K562 (cell line): Measurements from ENCODE around the gene CACNA1S. TPM values are rescaled to one million over a fixed set of nuclear protein-coding genes. Genes with fewer than 3 reads are reported as not detected.

Experiments
- CBX2 ChIP-seq: fragments of 200-600 bp; sonication (generic); IDR thresholded peaks from one replicate; pipeline ENCODE4 v1.6.1; 2012; ENCODE audit warnings: mild to moderate bottlenecking, low read length, inconsistent platforms; ENCODE audit not compliant: insufficient read depth, poor library complexity, severe bottlenecking
- HDAC1 ChIP-seq, 2 experiments: fragments of 450-650 bp; IDR thresholded peaks; 2 replicates each; pipeline ENCODE4 v1.6.1; 2016 to 2017; ENCODE audit warnings: inconsistent platforms in 1 of 2, mild to moderate bottlenecking in 1 of 2, moderate library complexity in 1 of 2
- HIVEP1 ChIP-seq: fragments of 250-450 bp; sonication (Bioruptor Pico); IDR thresholded peaks from 2 replicates; pipeline ENCODE4 v1.4.0; 2020; ENCODE audit warnings: mild to moderate bottlenecking
- POU5F1 ChIP-seq: fragments of 150-350 bp; IDR thresholded peaks from 2 replicates; pipeline ENCODE4 v1.6.1; 2014; ENCODE audit warnings: borderline replicate concordance, low read length, low read depth, mild to moderate bottlenecking; ENCODE audit not compliant: partially characterized antibody
- ZNF124 ChIP-seq: sonication (generic); formaldehyde crosslinking; IDR thresholded peaks from 2 replicates; pipeline ENCODE4 v1.8.1; 2022; ENCODE audit warnings: missing genetic modification reagents
- ZNF75A ChIP-seq: fragments of 450-650 bp; formaldehyde crosslinking; IDR thresholded peaks from 2 replicates; pipeline ENCODE4 v1.4.0; 2020; ENCODE audit warnings: mild to moderate bottlenecking
- ZZZ3 ChIP-seq: fragments of 450-650 bp; IDR thresholded peaks from 2 replicates; pipeline ENCODE4 v1.6.1; 2016; ENCODE audit warnings: antibody characterized with exemption, mild to moderate bottlenecking, moderate library complexity
- polyA plus RNA-seq, 8 experiments: library from polyadenylated mRNA; depleted of rRNA in 4 of 8; stranded (reverse) in 5 of 8; unstranded in 3 of 8; fragments of >200 nt; fragmentation: Nextera tagmentation in 2 of 8; fragmentation: Illumina TruSeq in 1 of 8; extraction: Ambion mirVana in 2 of 8; extraction: Trizol in 1 of 8; gene quantifications; 2 replicates each; pipeline versions ENCODE4 v1.2.1 to v1.2.3, GENCODE V29; 2011 to 2014; ENCODE audit warnings: inconsistent platforms in 1 of 8, missing spikeins in 1 of 8
- total RNA-seq, 7 experiments: library from RNA; depleted of rRNA in 6 of 7; stranded (reverse); fragments of >200 nt in 6 of 7; fragmentation: Illumina TruSeq in 2 of 7; extraction: Trizol in 2 of 7; gene quantifications; 2 replicates each; pipeline versions ENCODE4 v1.2.1 to v1.2.3, GENCODE V29; 2011 to 2021; ENCODE audit warnings: low replicate concordance in 1 of 7
- TF ChIP-seq, protein P1 (sequence below): sonication (generic); formaldehyde crosslinking; IDR thresholded peaks from 2 replicates; pipeline ENCODE4 v1.8.1; 2023; ENCODE audit warnings: mild to moderate bottlenecking, missing genetic modification reagents
- TF ChIP-seq, protein P2 (sequence below), 2 experiments: fragments of 450-650 bp; formaldehyde crosslinking in 1 of 2; IDR thresholded peaks; 2 replicates each; pipeline versions ENCODE4 v1.4.0 to v1.6.1; 2014 to 2020; ENCODE audit warnings: mild to moderate bottlenecking in 2 of 2, borderline replicate concordance in 1 of 2, low read depth in 1 of 2
- TF ChIP-seq, protein P3 (sequence below): sonication (generic); formaldehyde crosslinking; IDR thresholded peaks from 2 replicates; pipeline ENCODE4 v1.8.1; 2022; ENCODE audit warnings: missing genetic modification reagents
- TF ChIP-seq, protein P4 (sequence below): IDR thresholded peaks from 2 replicates; pipeline ENCODE4 v1.6.1; 2011; ENCODE audit not compliant: insufficient read length; ENCODE audit errors: extremely low read depth

Gene CACNA1S
- total and polyA plus RNA-seq, 9 of the 15 experiments (the other 6 are each of a cell fraction or from before 2014, with no cell fraction given), result not detected

DNA sequence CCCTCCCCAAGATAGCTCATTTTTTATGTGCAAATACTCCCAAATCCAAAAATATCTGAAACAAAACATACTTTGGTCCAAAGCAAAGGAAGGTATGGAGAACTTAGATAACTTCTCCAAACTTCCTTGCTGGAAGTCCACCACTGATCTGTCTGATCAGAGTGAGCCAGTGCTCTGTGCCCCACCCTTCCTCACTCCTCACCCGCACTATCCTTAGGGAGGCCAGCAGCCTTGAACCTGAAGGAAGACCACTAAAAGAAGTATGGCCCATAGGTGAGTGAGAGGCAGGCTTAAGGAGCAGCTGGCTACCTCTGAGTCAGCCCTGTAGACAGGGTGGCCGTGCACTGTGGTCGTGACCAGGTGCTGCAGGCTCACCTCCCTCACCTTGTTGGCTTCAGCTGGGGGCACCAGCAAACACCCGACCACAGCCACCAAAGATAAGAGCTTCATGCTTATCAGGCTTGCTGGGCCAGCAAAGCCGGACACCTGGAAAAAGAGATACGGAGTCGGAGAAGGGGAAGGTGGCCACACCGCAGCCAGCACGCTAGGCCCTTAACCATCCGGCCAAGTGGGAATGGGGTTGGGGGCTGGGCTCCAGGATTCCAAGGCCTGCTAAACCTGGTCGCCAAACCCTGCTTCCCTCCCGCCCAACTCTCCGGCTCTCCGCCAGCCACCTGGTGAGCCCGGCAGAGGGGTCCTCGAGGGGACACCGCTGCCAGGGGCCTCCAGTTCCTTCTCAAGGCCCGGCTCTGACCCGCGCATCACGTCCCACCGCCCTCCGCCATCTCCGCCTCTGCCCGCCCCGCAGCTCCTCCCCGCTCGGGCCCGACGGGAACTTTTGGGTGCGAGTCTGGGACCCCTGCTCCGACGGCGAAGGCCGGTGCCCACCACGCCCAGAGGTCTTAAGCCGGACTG lies 41.5 kb upstream of the CACNA1S start (continued):
- TF ChIP-seq, protein P1, sequence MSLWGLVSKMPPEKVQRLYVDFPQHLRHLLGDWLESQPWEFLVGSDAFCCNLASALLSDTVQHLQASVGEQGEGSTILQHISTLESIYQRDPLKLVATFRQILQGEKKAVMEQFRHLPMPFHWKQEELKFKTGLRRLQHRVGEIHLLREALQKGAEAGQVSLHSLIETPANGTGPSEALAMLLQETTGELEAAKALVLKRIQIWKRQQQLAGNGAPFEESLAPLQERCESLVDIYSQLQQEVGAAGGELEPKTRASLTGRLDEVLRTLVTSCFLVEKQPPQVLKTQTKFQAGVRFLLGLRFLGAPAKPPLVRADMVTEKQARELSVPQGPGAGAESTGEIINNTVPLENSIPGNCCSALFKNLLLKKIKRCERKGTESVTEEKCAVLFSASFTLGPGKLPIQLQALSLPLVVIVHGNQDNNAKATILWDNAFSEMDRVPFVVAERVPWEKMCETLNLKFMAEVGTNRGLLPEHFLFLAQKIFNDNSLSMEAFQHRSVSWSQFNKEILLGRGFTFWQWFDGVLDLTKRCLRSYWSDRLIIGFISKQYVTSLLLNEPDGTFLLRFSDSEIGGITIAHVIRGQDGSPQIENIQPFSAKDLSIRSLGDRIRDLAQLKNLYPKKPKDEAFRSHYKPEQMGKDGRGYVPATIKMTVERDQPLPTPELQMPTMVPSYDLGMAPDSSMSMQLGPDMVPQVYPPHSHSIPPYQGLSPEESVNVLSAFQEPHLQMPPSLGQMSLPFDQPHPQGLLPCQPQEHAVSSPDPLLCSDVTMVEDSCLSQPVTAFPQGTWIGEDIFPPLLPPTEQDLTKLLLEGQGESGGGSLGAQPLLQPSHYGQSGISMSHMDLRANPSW (CRISPR knock-in tag), result peak; percentile 49; the same call in 1 of the 2 replicates
- TF ChIP-seq HIVEP1 (CRISPR knock-in tag), result no peak
- TF ChIP-seq, protein P2, sequence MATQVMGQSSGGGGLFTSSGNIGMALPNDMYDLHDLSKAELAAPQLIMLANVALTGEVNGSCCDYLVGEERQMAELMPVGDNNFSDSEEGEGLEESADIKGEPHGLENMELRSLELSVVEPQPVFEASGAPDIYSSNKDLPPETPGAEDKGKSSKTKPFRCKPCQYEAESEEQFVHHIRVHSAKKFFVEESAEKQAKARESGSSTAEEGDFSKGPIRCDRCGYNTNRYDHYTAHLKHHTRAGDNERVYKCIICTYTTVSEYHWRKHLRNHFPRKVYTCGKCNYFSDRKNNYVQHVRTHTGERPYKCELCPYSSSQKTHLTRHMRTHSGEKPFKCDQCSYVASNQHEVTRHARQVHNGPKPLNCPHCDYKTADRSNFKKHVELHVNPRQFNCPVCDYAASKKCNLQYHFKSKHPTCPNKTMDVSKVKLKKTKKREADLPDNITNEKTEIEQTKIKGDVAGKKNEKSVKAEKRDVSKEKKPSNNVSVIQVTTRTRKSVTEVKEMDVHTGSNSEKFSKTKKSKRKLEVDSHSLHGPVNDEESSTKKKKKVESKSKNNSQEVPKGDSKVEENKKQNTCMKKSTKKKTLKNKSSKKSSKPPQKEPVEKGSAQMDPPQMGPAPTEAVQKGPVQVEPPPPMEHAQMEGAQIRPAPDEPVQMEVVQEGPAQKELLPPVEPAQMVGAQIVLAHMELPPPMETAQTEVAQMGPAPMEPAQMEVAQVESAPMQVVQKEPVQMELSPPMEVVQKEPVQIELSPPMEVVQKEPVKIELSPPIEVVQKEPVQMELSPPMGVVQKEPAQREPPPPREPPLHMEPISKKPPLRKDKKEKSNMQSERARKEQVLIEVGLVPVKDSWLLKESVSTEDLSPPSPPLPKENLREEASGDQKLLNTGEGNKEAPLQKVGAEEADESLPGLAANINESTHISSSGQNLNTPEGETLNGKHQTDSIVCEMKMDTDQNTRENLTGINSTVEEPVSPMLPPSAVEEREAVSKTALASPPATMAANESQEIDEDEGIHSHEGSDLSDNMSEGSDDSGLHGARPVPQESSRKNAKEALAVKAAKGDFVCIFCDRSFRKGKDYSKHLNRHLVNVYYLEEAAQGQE (IDR thresholded peaks at IDR 0.05; ENCODE audit: borderline replicate concordance), result no peak
- TF ChIP-seq, protein P2 (CRISPR knock-in tag; IDR thresholded peaks at IDR 0.05; ENCODE audit: low read depth), result no peak
- TF ChIP-seq ZZZ3, result no peak
- TF ChIP-seq ZNF75A (CRISPR knock-in tag), result no peak
- peak in 1 of 2 experiments; percentile 72; a peak in 2 of 4 replicates for TF ChIP-seq HDAC1 (IDR thresholded peaks at IDR 0.05)
- no peak for TF ChIP-seq ZNF124 (CRISPR knock-in tag)
- no peak for TF ChIP-seq POU5F1
- TF ChIP-seq, protein P3, sequence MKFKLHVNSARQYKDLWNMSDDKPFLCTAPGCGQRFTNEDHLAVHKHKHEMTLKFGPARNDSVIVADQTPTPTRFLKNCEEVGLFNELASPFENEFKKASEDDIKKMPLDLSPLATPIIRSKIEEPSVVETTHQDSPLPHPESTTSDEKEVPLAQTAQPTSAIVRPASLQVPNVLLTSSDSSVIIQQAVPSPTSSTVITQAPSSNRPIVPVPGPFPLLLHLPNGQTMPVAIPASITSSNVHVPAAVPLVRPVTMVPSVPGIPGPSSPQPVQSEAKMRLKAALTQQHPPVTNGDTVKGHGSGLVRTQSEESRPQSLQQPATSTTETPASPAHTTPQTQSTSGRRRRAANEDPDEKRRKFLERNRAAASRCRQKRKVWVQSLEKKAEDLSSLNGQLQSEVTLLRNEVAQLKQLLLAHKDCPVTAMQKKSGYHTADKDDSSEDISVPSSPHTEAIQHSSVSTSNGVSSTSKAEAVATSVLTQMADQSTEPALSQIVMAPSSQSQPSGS (CRISPR knock-in tag), result no peak
- TF ChIP-seq, protein P4, sequence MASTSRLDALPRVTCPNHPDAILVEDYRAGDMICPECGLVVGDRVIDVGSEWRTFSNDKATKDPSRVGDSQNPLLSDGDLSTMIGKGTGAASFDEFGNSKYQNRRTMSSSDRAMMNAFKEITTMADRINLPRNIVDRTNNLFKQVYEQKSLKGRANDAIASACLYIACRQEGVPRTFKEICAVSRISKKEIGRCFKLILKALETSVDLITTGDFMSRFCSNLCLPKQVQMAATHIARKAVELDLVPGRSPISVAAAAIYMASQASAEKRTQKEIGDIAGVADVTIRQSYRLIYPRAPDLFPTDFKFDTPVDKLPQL, result no peak
- TF ChIP-seq CBX2, result no peak
